SK-N-SH treated with all-trans-retinoic acid at 6 μM for 48 hours (cell line): ENCODE results near the gene TCERG1L.

Source experiments
- ARNTL ChIP-seq: fragments of 450-650 bp; formaldehyde crosslinking; IDR thresholded peaks from 2 replicates; pipeline ENCODE4 v1.5.0; 2020; ENCODE audit warnings: low read depth, mild to moderate bottlenecking, moderate library complexity, borderline replicate concordance
- PATZ1 ChIP-seq: fragments of 250-450 bp; sonication (Bioruptor Pico); IDR thresholded peaks from 2 replicates; pipeline ENCODE4 v1.8.0; 2020; ENCODE audit warnings: mild to moderate bottlenecking, moderate library complexity, borderline replicate concordance
- SNAI2 ChIP-seq: fragments of 250-450 bp; sonication (Bioruptor Pico); IDR thresholded peaks from 2 replicates; pipeline ENCODE4 v1.5.0; 2020; ENCODE audit warnings: mild to moderate bottlenecking, moderate library complexity
- ZFP30 ChIP-seq: fragments of 450-650 bp; formaldehyde crosslinking; IDR thresholded peaks from 2 replicates; pipeline ENCODE4 v1.5.0; 2022; ENCODE audit warnings: mild to moderate bottlenecking, moderate library complexity

DNA sequence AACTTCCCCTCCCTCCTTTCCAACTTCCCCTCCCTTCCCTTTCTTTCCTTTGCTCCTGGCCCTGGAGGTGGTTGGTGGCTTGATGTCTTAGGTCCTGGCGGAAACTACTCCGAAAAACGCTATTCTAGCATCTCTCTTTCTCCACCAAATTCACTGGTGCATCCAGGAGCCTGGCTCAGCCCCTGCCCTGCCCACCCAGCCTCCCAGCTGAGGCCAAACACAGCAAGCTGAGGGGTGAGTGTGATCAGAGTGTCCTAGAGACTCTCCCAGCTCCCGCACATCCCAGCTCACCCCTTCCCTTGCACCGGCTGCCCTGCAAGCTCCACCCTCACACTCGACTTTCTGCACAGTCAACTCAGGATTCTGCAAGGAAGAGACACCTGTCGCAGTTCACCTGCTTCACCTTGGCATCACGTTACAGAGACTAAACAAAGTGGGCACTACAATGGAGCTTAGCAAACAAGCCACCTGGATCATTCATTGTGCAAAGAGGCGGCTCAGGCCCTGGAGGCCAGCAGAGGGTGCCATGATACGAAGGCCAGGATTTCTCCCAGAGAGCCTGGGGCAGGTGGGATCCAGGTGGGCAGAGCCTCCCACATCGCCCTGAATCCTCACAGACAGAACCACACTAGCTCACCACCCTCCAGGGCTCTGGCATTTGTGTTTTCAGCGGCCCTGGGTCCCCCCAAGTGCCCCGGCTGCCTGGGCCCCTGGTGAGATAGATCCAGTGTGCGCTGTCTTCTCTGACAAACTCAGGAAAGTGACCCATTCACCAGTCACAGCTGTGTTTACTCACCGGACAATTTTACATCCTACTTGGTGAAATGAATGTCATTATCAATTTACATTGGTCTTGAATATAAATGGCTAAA, 169.6 kb downstream of the TCERG1L start:
- TF ChIP-seq SNAI2 (CRISPR knock-in tag): no peak
- TF ChIP-seq ARNTL (CRISPR knock-in tag): no peak
- no peak for TF ChIP-seq PATZ1
- TF ChIP-seq ZFP30 (CRISPR knock-in tag): no peak
